Skin epidermis (tissue), 12 donors: Measurements from ENCODE around the gene KBTBD2.
A peak's percentile ranks its signal among the peaks of the same experiment; 100 is the strongest.
"Not testable (repeated sequence)": the region's sequence is repeated elsewhere in the genome, so short reads cannot be mapped to it uniquely, and the experiment has no call there.

Source experiments
- H3K27ac ChIP-seq, 21 experiments: fragments of 200-600 bp; sonication (generic) in 11 of 21; one replicate each; pipeline ENCODE4 v1.5.0; 2020; ENCODE audit warnings: mild to moderate bottlenecking in 3 of 21, inconsistent platforms in 2 of 21, moderate library complexity in 2 of 21
- H3K4me3 ChIP-seq, 7 experiments: fragments of 200-600 bp; sonication (generic) in 2 of 7; one replicate each; pipeline ENCODE4 v1.5.0; 2020; ENCODE audit warnings: inconsistent platforms in 2 of 7, mild to moderate bottlenecking in 2 of 7, moderate library complexity in 1 of 7

KBTBD2 gene

DNA sequence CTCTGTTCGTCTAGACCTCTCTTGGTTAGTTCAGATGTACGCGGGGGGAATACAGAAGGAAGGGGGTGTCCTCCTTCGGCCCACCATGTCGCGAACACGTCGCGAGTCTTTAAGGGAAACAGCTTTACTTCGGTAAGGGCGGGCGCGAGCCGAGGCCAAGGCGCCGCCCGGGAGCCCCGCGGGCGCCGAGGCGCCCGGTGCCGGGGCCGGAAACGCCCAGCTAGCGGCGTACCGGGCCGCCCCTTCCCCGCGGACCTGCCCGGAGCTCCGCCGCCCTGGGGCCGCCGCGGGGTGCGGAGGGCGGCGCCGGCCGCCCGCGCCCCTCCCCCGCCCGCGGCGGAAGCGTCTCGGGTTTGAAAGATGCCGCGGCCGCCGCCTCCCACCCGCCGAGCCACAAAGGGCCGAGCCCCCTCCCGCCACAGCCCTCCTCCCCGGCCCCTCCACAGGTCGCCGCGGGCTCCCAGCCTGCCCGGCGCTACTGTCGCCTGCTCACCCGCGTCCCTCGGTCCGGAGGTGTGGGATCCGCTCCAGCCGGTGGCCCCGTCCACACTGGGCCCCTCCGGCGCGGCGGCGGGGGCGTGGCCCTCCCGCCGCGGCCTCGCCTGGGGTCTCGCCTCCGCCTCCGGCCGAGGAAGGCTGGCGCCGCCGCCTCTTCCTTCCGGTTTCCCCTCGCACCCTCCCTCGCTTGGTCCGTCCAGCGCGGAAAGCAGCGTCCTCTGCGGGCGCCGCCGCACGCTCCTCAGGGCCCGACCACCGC is at the start of gene KBTBD2:
TSS of gene KBTBD2 (minus strand) at position 718 of the 757 bp plus-strand sequence. CDS start 12,156 bp downstream, outside the sequence.
- Histone ChIP-seq H3K27ac (peak within 1 kb of the TSS; percentile 92 to 100 (median 99)), H3K4me3 (peak within 1 kb of the TSS; percentile 69 to 99 (median 88))

DNA sequence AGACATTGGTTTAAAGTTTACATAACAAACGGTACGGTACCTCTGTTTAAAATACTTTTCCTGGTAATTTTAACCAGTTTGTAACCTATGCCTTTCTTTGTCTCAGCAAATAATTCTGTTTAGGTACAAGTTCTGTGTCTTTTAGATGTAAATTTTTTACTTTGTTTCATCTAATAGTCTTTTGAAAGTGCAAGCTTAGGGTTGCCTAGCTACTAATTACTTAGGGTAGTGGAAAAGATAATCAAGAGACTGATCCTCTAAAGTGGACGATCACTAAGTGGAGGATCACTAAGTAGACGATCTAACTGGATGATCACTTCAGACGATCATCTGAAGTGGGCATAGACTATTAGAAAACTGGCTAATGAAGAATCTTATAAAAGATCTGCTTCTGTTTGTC is 49.6 kb upstream of the KBTBD2 start:
- H3K4me3 ChIP-seq, result peak overlapping the region in 4 of 7 experiments; percentile 68 to 87 (median 73)
- H3K27ac ChIP-seq, result peak overlapping the region in 11 of 21 experiments; percentile 83 to 94 (median 91)

DNA sequence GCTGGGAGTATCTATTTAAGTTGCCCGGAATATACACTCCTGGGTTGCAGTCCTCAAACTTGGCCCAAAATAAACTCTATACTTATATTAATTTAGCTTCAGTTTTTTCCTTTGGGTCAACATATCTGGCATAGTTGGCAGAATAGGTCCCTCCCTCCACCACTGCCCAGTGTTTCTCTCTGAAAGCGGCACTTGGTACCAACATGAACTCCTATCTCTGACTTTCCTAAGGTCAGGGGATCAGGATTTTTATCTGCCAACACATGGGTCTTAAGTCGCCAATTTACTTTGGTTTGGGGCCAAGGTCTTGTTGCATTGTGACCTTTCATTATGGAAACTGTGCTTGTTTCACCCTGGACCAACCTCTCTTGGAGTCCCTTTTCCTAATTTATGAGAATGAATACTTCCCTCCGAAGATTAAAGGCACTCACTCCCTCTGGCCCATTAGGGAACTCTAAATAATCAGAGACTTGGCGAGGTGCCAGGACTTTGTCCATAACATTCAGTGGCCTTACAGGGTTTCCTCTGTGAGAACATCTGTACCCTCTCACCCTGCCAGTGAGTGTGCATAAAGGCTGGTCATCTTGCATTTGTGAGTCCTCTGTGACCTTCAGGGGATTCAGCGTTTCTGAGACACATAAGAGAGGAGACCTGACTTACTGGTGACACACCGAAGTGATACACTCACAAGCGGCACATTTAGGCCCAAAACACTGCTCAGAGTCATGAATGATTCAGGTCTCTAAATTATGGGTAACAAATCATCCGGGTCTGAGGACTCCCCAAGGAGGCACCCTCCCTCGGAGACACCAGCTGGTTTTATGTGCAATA is 46.0 kb upstream of the KBTBD2 start:
- Histone ChIP-seq H3K27ac (peak overlapping the region in 2 of 21 experiments; percentile 1 to 24), H3K4me3 (no peak overlapping the region)

DNA sequence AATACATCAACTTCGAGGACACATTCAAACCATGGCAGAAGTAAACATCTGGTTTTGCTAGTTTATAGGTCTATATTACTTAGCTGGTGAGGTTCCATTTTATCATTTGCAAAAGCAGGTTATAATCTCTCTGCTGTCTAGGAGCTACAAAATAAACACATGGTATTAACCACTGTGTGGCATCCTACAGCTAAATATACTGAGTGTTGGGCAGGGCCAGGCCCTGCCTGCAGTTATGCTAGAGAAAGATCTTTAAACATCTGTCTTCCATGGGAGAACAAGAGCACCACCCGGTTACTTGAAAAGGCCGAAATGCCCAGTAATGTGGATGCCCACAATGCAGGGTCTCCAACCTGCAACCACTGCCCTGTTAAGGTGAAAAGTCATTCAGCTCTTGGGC is 45.1 kb upstream of the KBTBD2 start:
- Histone ChIP-seq H3K27ac (peak overlapping the region in 1 of 21 experiments; percentile 28), H3K4me3 (no peak overlapping the region)

DNA sequence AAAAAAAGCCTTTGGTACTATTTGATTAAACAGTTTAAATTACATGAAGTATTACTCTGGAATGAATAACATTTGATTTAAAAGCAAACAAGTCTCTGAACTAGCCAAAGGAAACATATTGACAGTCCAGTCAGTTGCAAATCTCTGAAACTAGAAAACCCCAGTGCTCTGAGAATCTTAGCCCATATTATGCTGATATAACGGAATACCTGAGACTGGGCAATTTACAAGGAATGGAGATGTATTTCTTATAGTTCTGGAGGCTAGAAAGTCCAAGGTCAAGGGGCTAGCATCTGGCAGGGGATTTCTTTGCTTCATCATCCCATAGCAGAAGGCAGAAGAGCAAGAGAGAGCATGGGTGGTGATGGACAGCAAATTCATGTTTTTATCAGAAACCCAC is 44.0 kb upstream of the KBTBD2 start:
- Histone ChIP-seq H3K4me3 (no peak overlapping the region), H3K27ac (no peak overlapping the region)

DNA sequence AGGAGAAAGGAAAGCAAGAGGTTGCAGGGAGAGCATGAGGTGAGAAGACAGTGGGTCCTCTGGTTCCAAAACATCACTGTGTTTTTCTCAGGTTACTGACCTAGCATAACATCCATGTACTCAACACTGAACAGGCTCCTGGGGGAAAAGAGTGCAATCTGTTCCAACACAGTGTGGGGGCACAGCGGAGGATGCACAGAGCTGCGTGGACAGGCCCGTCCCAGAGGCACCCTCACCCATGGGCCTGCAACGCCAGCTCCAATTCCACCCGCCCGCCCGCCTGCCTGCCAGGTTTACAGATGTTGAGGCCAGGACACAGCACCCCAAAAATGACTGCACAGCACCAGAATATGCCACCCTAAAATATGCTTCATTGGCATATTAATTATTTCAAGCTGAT is 38.8 kb upstream of the KBTBD2 start:
- Histone ChIP-seq H3K27ac (no peak overlapping the region), H3K4me3 (no peak overlapping the region)

DNA sequence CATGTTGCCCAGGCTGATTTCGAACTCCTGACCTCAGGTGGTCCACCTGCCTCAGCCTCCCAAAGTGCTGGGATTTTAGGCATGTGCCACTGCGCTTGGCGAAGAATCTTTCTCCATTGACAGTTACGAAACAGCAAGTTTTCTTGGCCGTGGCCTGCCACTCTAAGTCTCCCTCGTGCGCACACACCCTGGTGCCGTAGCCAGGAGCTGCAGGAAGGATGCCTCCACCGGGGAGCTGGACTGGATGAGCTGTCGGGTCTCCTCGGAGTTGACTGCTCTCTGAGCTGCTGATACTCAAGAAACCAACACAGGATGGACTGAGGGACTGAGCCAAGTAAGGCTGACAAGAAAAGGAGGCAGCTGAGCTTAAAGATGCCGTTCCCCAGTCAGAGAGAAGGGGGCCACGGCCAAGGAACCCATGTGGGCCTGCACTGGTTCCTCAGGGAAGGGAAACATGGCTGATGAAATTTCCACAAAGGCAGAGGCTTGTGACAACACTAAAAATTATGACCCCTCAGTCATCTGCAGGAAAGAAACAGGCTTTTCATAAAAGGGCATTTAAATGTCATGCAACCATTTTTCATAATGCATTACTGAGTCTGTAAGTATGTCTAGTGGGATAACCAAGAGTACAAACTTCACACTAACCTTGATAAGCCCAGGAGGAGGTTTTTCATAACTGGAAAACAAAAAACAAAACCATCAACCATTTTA is 38.0 kb upstream of the KBTBD2 start:
- Histone ChIP-seq H3K27ac (no peak overlapping the region), H3K4me3 (no peak overlapping the region)

DNA sequence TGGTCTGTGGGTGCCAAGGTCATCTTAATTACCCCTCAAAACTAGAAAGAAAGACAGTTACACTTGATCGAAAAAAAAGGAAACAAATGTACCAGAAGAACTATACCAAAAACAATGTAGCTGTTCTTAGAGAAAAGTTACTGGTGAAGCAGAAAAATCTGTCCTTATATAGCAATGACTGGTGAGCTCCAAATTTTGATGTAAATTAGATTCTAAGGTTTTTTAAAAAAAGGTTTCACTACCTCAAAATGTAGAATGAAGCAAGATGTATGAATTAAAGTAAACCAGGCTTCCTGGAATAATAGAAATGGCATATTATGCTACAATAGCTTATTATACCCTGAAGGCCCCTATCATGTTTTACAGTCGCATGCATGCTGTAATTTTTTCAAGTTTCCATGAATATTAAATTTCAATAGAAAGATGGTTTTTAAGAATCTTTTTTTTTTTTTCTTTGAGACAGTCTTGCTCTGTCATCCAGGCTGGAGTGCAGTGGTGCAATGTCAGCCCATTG is 37.3 kb upstream of the KBTBD2 start:
- no peak overlapping the region for H3K27ac ChIP-seq
- H3K4me3 ChIP-seq, result no peak overlapping the region

DNA sequence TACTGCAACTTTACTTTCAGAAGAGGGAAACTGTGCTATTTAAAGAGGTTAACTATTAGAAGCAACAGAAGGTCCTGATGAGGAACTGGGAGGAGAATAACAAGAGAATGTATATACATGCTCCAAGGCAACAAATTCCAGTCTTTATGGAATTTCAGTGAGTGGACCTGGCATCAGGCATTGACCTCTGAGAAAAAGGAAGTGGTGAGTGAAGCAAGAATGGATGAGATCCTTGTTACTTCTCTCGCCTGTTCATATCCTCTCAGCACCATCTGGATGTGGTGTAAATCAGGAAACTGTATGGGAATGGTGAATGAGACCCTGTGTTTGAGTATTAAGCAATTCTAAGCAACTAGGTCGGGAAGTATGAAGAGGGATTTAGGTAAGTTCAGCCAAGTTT is 30.3 kb upstream of the KBTBD2 start:
- Histone ChIP-seq H3K27ac (no peak overlapping the region), H3K4me3 (no peak overlapping the region)

DNA sequence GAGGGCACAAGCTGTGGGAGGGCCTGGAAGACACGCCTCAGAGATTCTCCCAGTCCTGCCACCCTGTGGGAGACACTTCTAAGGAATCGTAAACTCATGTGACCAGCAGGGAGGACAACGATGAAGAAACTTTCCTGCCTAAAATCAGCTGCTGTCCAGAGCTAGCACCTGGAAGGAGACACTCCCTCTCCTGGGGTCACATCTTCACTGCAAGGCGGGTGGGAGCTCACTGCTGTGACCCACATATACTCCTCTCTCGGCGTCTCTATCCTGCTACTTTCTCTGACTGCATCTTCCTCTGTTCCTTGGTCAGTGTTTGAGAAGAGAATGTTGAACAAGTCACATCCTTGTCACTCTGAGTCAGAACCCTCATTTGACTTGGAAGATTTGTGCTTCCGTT is 25.4 kb upstream of the KBTBD2 start:
- H3K4me3 ChIP-seq, H3K27ac ChIP-seq: not testable (repeated sequence)

DNA sequence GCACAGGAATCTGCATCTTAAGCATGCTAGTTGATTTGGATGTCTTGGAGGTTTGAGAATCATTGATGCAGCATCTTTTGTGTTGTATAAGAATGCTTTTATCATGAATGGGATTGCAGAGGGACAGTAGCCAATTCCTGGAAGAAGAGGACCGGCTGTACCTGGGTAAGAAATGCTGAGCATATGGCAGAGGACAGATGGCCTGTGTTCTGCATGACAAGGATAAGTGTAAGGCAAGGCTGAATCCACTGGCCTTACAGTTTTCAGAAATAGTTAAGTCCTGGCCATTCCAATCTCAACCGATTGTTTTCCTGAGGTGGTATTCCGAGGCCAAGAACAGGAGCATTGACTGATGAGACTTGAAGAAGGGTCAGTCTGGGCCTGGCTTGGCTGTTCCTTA is 24.4 kb upstream of the KBTBD2 start:
- H3K4me3 ChIP-seq, result no peak overlapping the region
- no peak overlapping the region for H3K27ac ChIP-seq

DNA sequence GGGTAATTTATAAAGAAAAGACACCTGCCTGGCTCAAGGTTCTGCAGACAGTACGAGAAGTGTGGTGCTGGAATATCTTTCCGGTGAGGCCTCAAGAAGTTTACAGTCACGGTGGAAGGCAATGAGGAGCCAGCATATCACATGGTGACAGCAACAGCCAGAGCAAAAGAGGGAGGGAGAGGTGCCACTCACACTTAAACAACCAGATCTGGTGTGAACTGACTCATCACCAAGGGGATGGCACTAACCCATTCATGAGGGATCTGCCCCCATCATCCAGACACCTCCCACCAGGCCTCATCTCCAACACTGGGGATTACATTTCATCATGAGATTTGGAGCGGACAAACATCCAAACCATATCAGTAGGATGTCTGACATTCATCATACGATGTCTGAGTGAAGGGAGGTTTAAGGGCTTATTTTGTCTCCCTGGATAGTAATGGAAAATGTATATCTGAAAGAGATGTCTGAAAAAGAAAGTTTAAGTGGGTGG is 23.5 kb upstream of the KBTBD2 start:
- no peak overlapping the region for H3K27ac ChIP-seq
- H3K4me3 ChIP-seq, result no peak overlapping the region

DNA sequence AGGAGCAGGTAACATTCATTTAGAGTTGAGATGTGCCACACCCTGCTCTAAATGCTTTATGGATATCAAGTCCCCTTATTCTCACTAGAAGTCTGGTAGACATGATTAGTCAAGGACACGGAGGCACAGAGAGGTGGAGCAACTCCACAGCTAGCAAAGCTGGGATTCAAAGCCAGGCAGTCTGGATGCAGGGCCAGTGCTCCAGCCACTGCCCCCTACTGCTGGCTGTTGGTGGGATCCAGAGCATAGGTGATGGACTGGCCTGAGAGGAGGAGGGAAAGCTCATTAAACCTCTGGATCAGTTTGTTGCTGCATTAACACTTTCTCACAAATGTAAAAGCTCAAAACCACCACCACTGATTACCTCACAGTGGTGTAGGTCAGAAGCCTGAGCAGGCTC is 22.6 kb upstream of the KBTBD2 start:
- no peak overlapping the region for H3K27ac ChIP-seq

DNA sequence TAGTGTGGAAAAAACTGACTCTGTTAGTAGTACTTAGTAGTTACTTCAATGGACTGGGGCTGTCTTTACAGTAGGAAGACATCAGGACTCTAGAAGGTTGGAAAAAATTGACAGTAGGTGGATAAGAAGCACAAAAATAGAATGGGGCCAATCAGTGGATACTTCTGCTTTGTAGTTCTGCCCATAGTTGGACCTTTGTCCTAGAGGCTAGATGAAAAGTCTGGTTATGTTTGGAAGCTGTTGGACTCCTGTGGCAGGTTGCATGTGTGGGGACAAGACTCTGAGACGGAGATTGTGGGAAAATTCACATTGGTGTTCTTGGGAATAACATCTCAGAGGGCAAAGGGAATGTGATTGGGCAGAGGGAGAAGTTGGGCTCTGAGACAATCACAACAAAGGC is 18.6 kb upstream of the KBTBD2 start:
- no peak overlapping the region for H3K27ac ChIP-seq
- no peak overlapping the region for H3K4me3 ChIP-seq

More for the DNA sequence above, 22.6 kb upstream of the KBTBD2 start:
- H3K4me3 ChIP-seq, result no peak overlapping the region

DNA sequence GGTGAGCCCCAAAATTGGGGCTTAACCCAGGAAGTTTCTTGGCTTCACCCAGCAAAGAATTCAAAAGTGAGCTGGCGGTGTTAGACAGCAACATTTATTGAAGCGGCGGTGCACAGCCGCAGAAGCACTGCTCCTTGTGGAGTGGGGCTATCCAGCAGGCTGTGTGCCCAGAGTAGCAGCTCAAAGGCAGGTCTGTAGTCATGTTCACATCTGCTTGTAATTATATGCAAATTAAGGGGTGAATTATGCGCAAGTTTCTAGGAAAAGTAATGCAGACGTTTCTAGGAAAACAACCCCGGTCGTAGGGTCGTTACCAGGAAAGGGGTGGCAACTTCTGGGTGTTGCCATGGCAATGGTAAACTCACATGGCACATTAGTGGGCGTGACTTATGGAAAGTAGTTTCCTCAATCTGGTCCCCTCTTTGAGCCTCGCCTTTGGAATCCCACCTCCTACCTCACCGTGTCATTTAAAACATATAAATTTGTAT is 13.7 kb upstream of the KBTBD2 start:
- peak overlapping the region in 6 of 7 experiments; percentile 8 to 27 (median 21) for H3K4me3 ChIP-seq

DNA sequence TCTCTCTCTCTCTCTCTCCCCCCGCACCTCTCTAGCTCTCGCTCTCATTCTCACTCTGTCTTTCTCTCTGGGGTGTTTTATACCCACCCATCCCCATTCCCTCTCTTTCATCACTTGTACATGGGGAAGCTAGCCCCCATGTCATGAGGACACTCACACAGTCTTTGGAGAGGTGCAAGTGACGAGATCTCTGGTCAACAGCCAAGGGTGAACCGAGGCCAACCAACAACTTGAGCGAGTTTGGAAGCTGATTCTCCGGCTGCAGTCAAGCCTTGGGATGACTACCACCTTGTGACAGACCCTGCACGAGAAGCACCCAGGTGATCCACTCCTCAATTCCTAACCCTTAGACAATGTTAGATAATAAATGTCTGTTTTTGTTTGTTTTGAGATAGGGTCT is 10.1 kb upstream of the KBTBD2 start:
- no peak overlapping the region for H3K27ac ChIP-seq
- H3K4me3 ChIP-seq, result no peak overlapping the region

More for the DNA sequence above, 13.7 kb upstream of the KBTBD2 start:
- H3K27ac ChIP-seq, result peak overlapping the region in 2 of 21 experiments; percentile 42 to 44

DNA sequence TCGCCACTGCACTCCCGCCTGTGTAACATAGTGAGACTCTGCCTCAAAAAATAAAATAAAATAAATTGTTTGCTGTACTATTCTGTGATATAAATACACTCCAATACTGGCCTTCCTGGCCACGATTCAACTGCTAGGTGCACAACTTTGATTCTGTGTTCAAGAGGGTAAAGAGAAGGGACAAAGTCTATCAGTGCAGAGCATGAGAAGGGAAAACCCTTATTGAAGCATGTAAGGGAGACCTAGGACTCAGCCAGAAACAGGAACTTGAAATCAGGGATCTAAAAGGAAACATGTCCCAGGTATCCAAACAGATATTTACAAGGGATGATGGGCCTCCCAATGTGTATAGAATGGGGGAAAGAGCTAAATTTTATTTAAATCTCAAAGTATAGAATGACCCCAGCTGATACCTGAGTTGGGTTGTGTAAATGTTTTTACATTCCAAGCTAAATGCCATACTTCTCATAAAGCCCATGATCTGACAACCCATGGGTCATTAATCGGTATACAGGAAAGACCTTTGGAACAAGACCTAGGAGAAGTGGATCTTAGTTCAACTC is 9.0 kb upstream of the KBTBD2 start:
- Histone ChIP-seq H3K27ac (no peak overlapping the region), H3K4me3 (no peak overlapping the region)

DNA sequence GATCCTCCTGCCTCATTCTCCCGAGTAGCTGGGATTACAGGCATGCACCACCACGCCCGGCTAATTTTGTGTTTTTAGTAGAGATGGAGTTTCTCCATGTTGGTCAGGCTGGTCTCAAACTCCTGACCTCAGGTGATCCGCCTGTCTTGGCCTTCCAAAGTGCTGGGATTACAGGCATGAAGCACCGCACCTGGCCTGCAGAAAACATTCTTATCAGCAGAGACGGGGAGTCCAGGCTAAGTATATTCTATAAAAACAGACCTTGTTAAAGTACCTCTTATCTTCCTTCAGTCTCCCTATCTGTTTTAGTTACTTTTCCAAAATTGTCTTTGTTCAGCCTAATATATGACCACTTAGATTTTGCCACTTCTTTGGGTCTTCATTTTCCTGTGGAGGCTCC is 5.8 kb upstream of the KBTBD2 start:
- H3K27ac ChIP-seq, H3K4me3 ChIP-seq: not testable (repeated sequence)

DNA sequence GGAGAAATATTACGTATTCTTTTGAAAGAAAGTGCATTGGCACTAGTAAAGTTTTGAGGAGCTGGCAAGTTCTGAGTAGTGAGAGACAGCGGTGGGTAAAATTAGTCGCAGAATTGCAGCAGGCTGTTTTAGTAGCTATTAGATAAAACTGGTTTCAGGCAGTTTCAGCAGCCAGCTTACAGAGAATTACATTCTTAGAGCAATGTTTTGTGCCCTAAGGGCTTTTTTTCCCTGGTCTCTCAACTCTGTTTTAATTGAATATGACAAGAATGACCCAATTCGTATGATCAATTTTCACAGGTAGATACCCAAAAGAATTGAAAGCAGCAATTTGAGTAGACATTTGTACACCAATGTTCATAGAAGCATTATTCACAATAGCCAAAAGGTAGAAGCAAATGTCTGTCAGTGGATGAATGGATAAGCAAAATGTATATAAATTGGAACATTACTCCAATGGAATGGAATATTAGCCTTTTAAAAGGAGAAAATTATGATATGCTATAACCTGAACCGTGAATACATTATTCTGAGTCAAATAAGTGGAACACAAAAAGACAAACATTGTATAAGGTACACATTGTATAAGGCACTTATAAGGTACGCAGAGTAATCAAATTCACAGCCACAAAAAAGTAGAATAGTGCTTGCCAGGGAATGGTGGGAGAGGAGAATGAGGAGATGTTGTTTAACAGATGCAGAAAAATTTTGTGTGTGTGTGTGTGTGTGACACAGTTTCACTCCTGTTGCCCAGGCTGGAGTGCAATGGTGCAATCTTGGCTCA is 5.2 kb upstream of the KBTBD2 start:
- H3K27ac ChIP-seq, result no peak overlapping the region
- H3K4me3 ChIP-seq, result no peak overlapping the region
